LNCaP clone FGC (cell line): Measurements from ENCODE around the gene HOXA9.
A peak's percentile ranks its signal among the peaks of the same experiment; 100 is the strongest.

Source experiments
- DNase-seq: peaks from one replicate; pipeline ENCODE4 v3.0.0-alpha.2; 2011; ENCODE audit warnings: low read depth
- H3K4me3 ChIP-seq: 2 replicates; pipeline ENCODE4 v1.5.1; 2011; ENCODE audit warnings: mild to moderate bottlenecking, low read depth, low read length, control low read depth
- CTCF ChIP-seq: IDR thresholded peaks from 2 replicates; pipeline ENCODE4 v1.5.1; 2012; ENCODE audit warnings: mild to moderate bottlenecking; ENCODE audit not compliant: control insufficient read depth, insufficient read depth; ENCODE audit errors: extremely low read depth

The HOXA9 gene

GRCh38 chr7:27210441-27211083 lies 45.2 kb upstream of the HOXA9 start:
- no peak overlapping the region for H3K4me3 ChIP-seq
- no peak for DNase-seq
- peak; percentile 77 for TF ChIP-seq CTCF

GRCh38 chr7:27209933-27210440 lies 44.6 kb upstream of the HOXA9 start:
- H3K4me3 ChIP-seq = no peak overlapping the region
- no peak for TF ChIP-seq CTCF
- DNase-seq = no peak

- no peak overlapping the region for H3K4me3 ChIP-seq
- TF ChIP-seq CTCF = no peak
- no peak for DNase-seq
Observed at GRCh38 chr7:27208998-27209397, 43.7 kb upstream of the HOXA9 start.

- H3K4me3 ChIP-seq = no peak overlapping the region
- no peak for TF ChIP-seq CTCF
- DNase-seq = no peak
Observed at GRCh38 chr7:27207348-27207985, 42.1 kb upstream of the HOXA9 start.

- no peak overlapping the region for H3K4me3 ChIP-seq
Observed at GRCh38 chr7:27205325-27206280, 40.3 kb upstream of the HOXA9 start.

More at GRCh38 chr7:27205325-27206280, 40.3 kb upstream of the HOXA9 start:
- no peak for DNase-seq
- TF ChIP-seq CTCF = no peak
